ENCODE data around the gene CACNA1I.

DNA sequence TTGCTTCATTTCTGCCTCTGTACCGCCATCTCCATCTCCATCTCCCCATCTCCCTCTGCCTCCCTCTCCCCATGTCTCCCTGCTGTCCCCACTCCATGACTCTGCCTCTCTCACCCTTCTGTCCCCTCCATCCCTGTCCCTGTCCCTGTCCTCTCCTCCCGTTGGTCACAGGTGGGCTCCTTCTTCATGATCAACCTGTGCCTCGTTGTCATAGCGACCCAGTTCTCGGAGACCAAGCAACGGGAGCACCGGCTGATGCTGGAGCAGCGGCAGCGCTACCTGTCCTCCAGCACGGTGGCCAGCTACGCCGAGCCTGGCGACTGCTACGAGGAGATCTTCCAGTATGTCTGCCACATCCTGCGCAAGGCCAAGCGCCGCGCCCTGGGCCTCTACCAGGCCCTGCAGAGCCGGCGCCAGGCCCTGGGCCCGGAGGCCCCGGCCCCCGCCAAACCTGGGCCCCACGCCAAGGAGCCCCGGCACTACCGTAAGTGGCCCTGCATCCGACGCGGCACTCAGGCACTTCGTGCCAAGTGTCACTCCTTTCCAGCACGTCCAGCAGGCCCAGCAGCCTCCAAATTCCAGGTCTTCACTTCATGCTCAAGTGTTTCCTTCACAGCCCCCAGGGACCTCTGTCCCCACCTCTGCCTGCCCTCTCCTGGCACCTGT, 76.0 kb downstream of the CACNA1I start:
- TF ChIP-seq POLR2A (IDR thresholded peaks at IDR 0.05) (no peak), EP300 (IDR thresholded peaks at IDR 0.05) (no peak), POLR2AphosphoS5 (IDR thresholded peaks at IDR 0.05) (no peak)
- TF ChIP-seq, protein P1, sequence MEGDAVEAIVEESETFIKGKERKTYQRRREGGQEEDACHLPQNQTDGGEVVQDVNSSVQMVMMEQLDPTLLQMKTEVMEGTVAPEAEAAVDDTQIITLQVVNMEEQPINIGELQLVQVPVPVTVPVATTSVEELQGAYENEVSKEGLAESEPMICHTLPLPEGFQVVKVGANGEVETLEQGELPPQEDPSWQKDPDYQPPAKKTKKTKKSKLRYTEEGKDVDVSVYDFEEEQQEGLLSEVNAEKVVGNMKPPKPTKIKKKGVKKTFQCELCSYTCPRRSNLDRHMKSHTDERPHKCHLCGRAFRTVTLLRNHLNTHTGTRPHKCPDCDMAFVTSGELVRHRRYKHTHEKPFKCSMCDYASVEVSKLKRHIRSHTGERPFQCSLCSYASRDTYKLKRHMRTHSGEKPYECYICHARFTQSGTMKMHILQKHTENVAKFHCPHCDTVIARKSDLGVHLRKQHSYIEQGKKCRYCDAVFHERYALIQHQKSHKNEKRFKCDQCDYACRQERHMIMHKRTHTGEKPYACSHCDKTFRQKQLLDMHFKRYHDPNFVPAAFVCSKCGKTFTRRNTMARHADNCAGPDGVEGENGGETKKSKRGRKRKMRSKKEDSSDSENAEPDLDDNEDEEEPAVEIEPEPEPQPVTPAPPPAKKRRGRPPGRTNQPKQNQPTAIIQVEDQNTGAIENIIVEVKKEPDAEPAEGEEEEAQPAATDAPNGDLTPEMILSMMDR (IDR thresholded peaks at IDR 0.05): no peak

All from sigmoid colon (tissue), 4 donors.